Thyroid gland (tissue), 4 donors: ENCODE data around the gene ANO6. TPM values are rescaled to one million over a fixed set of nuclear protein-coding genes. Genes with fewer than 3 reads are reported as not detected.

Experiments used
- DNase-seq, 2 donors: peaks; one replicate each; pipeline ENCODE4 v3.0.0-alpha.2; 2019
- H3K27ac ChIP-seq, 3 donors: fragments of 200-600 bp; sonication (generic); 1 replicate in 2 of 3; 2 replicates in 1 of 3; pipeline ENCODE4 v1.5.1; 2016 to 2019; ENCODE audit warnings: mild to moderate bottlenecking in 1 of 3, moderate library complexity in 1 of 3
- H3K27me3 ChIP-seq: fragments of 200-600 bp; sonication (generic); one replicate; pipeline ENCODE4 v1.5.1; 2019
- H3K36me3 ChIP-seq, 2 donors: fragments of 200-600 bp; sonication (generic); one replicate each; pipeline ENCODE4 v1.5.1; 2016 to 2019
- H3K4me1 ChIP-seq, 2 donors: fragments of 200-600 bp; sonication (generic); one replicate each; pipeline ENCODE4 v1.5.1; 2017 to 2019
- H3K4me3 ChIP-seq, 3 donors: fragments of 200-600 bp; sonication (generic); replicated peaks in 1 of 3; 1 replicate in 2 of 3; 2 replicates in 1 of 3; pipeline ENCODE4 v1.5.1; 2016; ENCODE audit warnings: mild to moderate bottlenecking in 1 of 3
- H3K9me3 ChIP-seq: fragments of 200-600 bp; sonication (generic); one replicate; pipeline ENCODE4 v1.5.1; 2017
- CTCF ChIP-seq, 6 experiments: fragments of 200-600 bp in 3 of 6; fragments of 450-650 bp in 3 of 6; sonication (generic) in 3 of 6; IDR thresholded peaks; one replicate each; pipeline ENCODE4 v1.5.1; 2016 to 2019; ENCODE audit warnings: antibody characterized with exemption in 6 of 6, mild to moderate bottlenecking in 2 of 6, inconsistent platforms in 1 of 6, moderate library complexity in 1 of 6
- POLR2A ChIP-seq, 2 donors: fragments of 450-650 bp; IDR thresholded peaks; one replicate each; pipeline ENCODE4 v1.6.1; 2017; ENCODE audit warnings: antibody characterized with exemption in 2 of 2, mild to moderate bottlenecking in 2 of 2, moderate library complexity in 1 of 2
- WGBS, 2 donors: methylation state at CpG; one replicate each; pipeline ENCODE4 v1.1.5; 2017; 5-methylcytosine and 5-hydroxymethylcytosine counted together
- intact Hi-C: fragments of 100-400 bp; cut with DNase I; formaldehyde crosslinking; loops from one replicate; pipeline ENCODE4 v1.15.1; 2023
- total RNA-seq, 4 donors: library from RNA; depleted of rRNA; stranded (reverse); fragments of >200 nt; gene quantifications; one replicate each; pipeline ENCODE4 v1.2.3, GENCODE V29; 2016

Gene ANO6
- total RNA-seq, 4 donors from 2014 or later, result 37.3 to 61.1 (median 48.1) TPM

GRCh38 chr12:45204757-45205156 is 11.1 kb upstream of the ANO6 start:
- no peak for DNase-seq
- Histone ChIP-seq H3K27ac (no peak overlapping the region), H3K27me3 (no peaks in the 10 kb centered on the region), H3K4me3 (no peak overlapping the region), H3K4me1 (no peaks in the 10 kb centered on the region), H3K9me3 (no peaks in the 10 kb centered on the region), H3K36me3 (no peaks in the 10 kb centered on the region)
- 94 to 96% methylated on average over 3 of the region's 3 CpGs for WGBS, 2 donors
- TF ChIP-seq POLR2A (IDR thresholded peaks at IDR 0.05) (no peak), CTCF (IDR thresholded peaks at IDR 0.05) (no peak)
- intact Hi-C loops, result no loop called here

GRCh38 chr12:45205165-45205825 is 10.6 kb upstream of the ANO6 start:
- DNase-seq, result no peak
- no peak overlapping the region for H3K27ac ChIP-seq
- 96 to 97% methylated on average over 3 to 4 of the region's 4 CpGs for WGBS, 2 donors
- no peaks in the 10 kb centered on the region for H3K27me3 ChIP-seq
- TF ChIP-seq CTCF (IDR thresholded peaks at IDR 0.05) (no peak), POLR2A (IDR thresholded peaks at IDR 0.05) (no peak)
- H3K4me3 ChIP-seq, result no peak overlapping the region
- no peaks in the 10 kb centered on the region for H3K4me1 ChIP-seq
- intact Hi-C loops, result no loop called here
- H3K9me3 ChIP-seq, result no peaks in the 10 kb centered on the region
- no peaks in the 10 kb centered on the region for H3K36me3 ChIP-seq

GRCh38 chr12:45208604-45209487 is 7.0 kb upstream of the ANO6 start:
- intact Hi-C loops, result no loop called here
- TF ChIP-seq POLR2A (IDR thresholded peaks at IDR 0.05) (no peak), CTCF (IDR thresholded peaks at IDR 0.05) (no peak)
- no peaks in the 10 kb centered on the region for H3K36me3 ChIP-seq
- no peak for DNase-seq
- WGBS, 2 donors, result 77 to 80% methylated on average over 9 of the region's 9 CpGs
- no peaks in the 10 kb centered on the region for H3K9me3 ChIP-seq
- no peak overlapping the region for H3K4me3 ChIP-seq
- H3K27me3 ChIP-seq, result no peaks in the 10 kb centered on the region
- no peaks in the 10 kb centered on the region for H3K4me1 ChIP-seq
- no peak overlapping the region for H3K27ac ChIP-seq

GRCh38 chr12:45209784-45210183 is 6.1 kb upstream of the ANO6 start:
- intact Hi-C loops, result no loop called here
- no peaks in the 10 kb centered on the region for H3K27me3 ChIP-seq
- H3K9me3 ChIP-seq, result no peaks in the 10 kb centered on the region
- TF ChIP-seq CTCF (IDR thresholded peaks at IDR 0.05) (no peak), POLR2A (IDR thresholded peaks at IDR 0.05) (no peak)
- no peak for DNase-seq
- WGBS, 2 donors, result 96 to 98% methylated on average over 2 of the region's 2 CpGs
- H3K4me3 ChIP-seq, result no peak overlapping the region
- H3K36me3 ChIP-seq, result no peaks in the 10 kb centered on the region
- no peak overlapping the region for H3K27ac ChIP-seq
- no peaks in the 10 kb centered on the region for H3K4me1 ChIP-seq

- H3K4me1 ChIP-seq, result peaks cover 1 to 4% of the 10 kb centered on the region in 2 donors
- H3K9me3 ChIP-seq, result no peaks in the 10 kb centered on the region
- H3K27me3 ChIP-seq, result no peaks in the 10 kb centered on the region
- intact Hi-C loops, result no loop called here
- no peak for DNase-seq
- WGBS, 2 donors, result 95 to 100% methylated on average over 1 of the region's 1 CpG
- no peak overlapping the region for H3K4me3 ChIP-seq
- TF ChIP-seq POLR2A (IDR thresholded peaks at IDR 0.05) (no peak), CTCF (IDR thresholded peaks at IDR 0.05) (no peak)
- no peak overlapping the region for H3K27ac ChIP-seq
- H3K36me3 ChIP-seq, result no peaks in the 10 kb centered on the region
Observed at GRCh38 chr12:45212064-45212463, 3.8 kb upstream of the ANO6 start.
